ENCODE results near the gene DOCK9. TPM values are rescaled to one million over a fixed set of nuclear protein-coding genes. Genes with fewer than 3 reads are reported as not detected.

DOCK9 gene
- total and polyA plus RNA-seq, 9 of the 15 experiments (the other 6 are each of a cell fraction or from before 2014, with no cell fraction given), result 3.5 to 25.3 (median 16.7) TPM

DNA sequence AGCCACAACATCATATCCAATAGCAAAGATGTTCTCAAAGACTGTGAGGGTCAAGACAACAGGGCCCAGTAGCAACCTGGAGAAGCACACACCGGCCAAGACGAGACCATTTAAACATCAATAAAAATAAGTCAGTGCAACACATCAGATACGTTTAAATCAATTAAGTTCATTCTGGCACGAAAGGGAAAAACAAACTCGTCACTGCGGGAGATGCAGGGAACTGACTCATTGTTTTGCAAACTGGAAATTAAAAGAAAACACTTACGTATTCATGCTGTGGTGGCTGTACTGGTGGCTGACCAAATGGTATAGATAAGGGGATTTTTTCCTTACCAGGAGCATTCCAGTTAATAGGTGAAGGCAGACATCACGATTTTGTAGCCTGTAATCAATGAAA, 199.1 kb downstream of the DOCK9 start (continued):
- TF ChIP-seq MLLT1 (IDR thresholded peaks at IDR 0.05) (no peak), ZC3H8 (IDR thresholded peaks at IDR 0.05) (no peak), ZNF764 (CRISPR knock-in tag; IDR thresholded peaks at IDR 0.05; ENCODE audit: low read depth) (no peak)
- TF ChIP-seq, protein P1, sequence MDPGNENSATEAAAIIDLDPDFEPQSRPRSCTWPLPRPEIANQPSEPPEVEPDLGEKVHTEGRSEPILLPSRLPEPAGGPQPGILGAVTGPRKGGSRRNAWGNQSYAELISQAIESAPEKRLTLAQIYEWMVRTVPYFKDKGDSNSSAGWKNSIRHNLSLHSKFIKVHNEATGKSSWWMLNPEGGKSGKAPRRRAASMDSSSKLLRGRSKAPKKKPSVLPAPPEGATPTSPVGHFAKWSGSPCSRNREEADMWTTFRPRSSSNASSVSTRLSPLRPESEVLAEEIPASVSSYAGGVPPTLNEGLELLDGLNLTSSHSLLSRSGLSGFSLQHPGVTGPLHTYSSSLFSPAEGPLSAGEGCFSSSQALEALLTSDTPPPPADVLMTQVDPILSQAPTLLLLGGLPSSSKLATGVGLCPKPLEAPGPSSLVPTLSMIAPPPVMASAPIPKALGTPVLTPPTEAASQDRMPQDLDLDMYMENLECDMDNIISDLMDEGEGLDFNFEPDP (CRISPR knock-in tag; IDR thresholded peaks at IDR 0.05), result no peak

GRCh38 chr13:98776644-98777043, 201.2 kb downstream of the DOCK9 start:
- ChIA-PET POLR2A (no interaction called here), CTCF (ENCODE audit: low intra/inter-chr PET ratio) (no interaction called here)
- Histone ChIP-seq H3K27ac (ENCODE audit: extremely low read depth, low read depth, low read length) (no peak overlapping the region), H2AFZ (ENCODE audit: low read depth, low read length) (no peak overlapping the region), H3K9ac (ENCODE audit: insufficient read depth in 1 of 2, low read depth in 2 of 2, low read length in 2 of 2) (no peak overlapping the region), H3K27me3 (ENCODE audit: control insufficient read depth in 2 of 2, insufficient read depth in 2 of 2, low read length in 2 of 2) (peaks cover 12 to 60% of the 10 kb centered on the region in 2 experiments), H3K36me3 (ENCODE audit: control insufficient read depth, insufficient read depth, low read length) (no peaks in the 10 kb centered on the region), H3K4me2 (ENCODE audit: insufficient read depth, low read length) (no peak overlapping the region), H3K9me1 (ENCODE audit: control insufficient read depth, insufficient read depth, low read length) (no peaks in the 10 kb centered on the region), H3K79me2 (ENCODE audit: control insufficient read depth, insufficient read depth, low read length) (no peaks in the 10 kb centered on the region), H4K20me1 (replicated peaks; ENCODE audit: control insufficient read depth, insufficient read depth, low read length) (no peaks in the 10 kb centered on the region), H3K4me1 (replicated peaks in 1 of 2; ENCODE audit: control insufficient read depth in 2 of 2, insufficient read depth in 2 of 2, low read length in 2 of 2) (peaks cover 0 to 5% of the 10 kb centered on the region in 2 experiments; a peak in 2 of 5 replicates), H3K9me3 (replicated peaks; ENCODE audit: control insufficient read depth, insufficient read depth, low read depth, low read length) (no peaks in the 10 kb centered on the region), H3K4me3 (no peak overlapping the region)
- DNase-seq (ENCODE audit: extremely low read depth in 1 of 4, low spot score in 3 of 4) (no peak), FAIRE-seq (no peak), ATAC-seq (no peak)
- TF ChIP-seq ZNF75A (CRISPR knock-in tag; IDR thresholded peaks at IDR 0.05) (no peak), ZBTB17 (CRISPR knock-in tag; IDR thresholded peaks at IDR 0.05) (no peak), PRPF4 (IDR thresholded peaks at IDR 0.05; ENCODE audit: insufficient read depth, low read depth, low read length, poor library complexity, severe bottlenecking) (no peak), ZNF23 (CRISPR knock-in tag; IDR thresholded peaks at IDR 0.05) (no peak), ZNF79 (CRISPR knock-in tag; IDR thresholded peaks at IDR 0.05; ENCODE audit: low read depth) (no peak), RCOR1 (IDR thresholded peaks at IDR 0.05; ENCODE audit: borderline replicate concordance in 1 of 2, low read depth in 2 of 2, low read length in 2 of 2) (no peak), MTA1 (IDR thresholded peaks at IDR 0.05; ENCODE audit: borderline replicate concordance) (no peak), ZNF778 (CRISPR knock-in tag; IDR thresholded peaks at IDR 0.05) (no peak), ZNF77 (CRISPR knock-in tag; IDR thresholded peaks at IDR 0.05) (no peak), ZNF561 (CRISPR knock-in tag; conservative IDR thresholded peaks at IDR 0.05) (no peak), MBD2 (IDR thresholded peaks at IDR 0.05; ENCODE audit: borderline replicate concordance, low read depth) (no peak), BMI1 (IDR thresholded peaks at IDR 0.05; ENCODE audit: low read length) (no peak), RBBP5 (IDR thresholded peaks at IDR 0.05; ENCODE audit: borderline replicate concordance, insufficient read depth, low read length, poor library complexity, severe bottlenecking) (no peak), ZFP30 (CRISPR knock-in tag; IDR thresholded peaks at IDR 0.05; ENCODE audit: borderline replicate concordance) (no peak), HBP1 (CRISPR knock-in tag; IDR thresholded peaks at IDR 0.05) (no peak), TCFL5 (CRISPR knock-in tag; conservative IDR thresholded peaks at IDR 0.05) (no peak)
- intact Hi-C loops (cut with micrococcal nuclease) (no loop called here), in situ Hi-C loops (cut with MboI) (no loop called here)
- 4% methylated on average over 3 of the region's 5 CpGs for WGBS (ENCODE audit: insufficient coverage, low coverage, missing lambda C conversion rate)
- BruUV-seq (replicated peaks), result no TSS peak

Data from K562 (cell line).